Fibroblast of lung (primary cell): Measurements from ENCODE around the gene DNASE1.

Experiments used
- EZH2 ChIP-seq: IDR thresholded peaks from 2 replicates; pipeline ENCODE4 v1.5.1; 2012; ENCODE audit warnings: low read length, control low read depth, mild to moderate bottlenecking; ENCODE audit errors: missing control alignments
- TF ChIP-seq, protein P1 (sequence below), 2 donors: IDR thresholded peaks in 1 of 2; conservative IDR thresholded peaks in 1 of 2; 1 replicate in 1 of 2; 2 replicates in 1 of 2; pipeline ENCODE4 v1.5.1; 2011 to 2012; ENCODE audit warnings: low read length in 2 of 2, control low read depth in 1 of 2, inconsistent platforms in 1 of 2, low read depth in 1 of 2, mild to moderate bottlenecking in 1 of 2

GRCh38 chr16:3656491-3657468 is 2.3 kb downstream of the DNASE1 start:
- TF ChIP-seq, protein P1, sequence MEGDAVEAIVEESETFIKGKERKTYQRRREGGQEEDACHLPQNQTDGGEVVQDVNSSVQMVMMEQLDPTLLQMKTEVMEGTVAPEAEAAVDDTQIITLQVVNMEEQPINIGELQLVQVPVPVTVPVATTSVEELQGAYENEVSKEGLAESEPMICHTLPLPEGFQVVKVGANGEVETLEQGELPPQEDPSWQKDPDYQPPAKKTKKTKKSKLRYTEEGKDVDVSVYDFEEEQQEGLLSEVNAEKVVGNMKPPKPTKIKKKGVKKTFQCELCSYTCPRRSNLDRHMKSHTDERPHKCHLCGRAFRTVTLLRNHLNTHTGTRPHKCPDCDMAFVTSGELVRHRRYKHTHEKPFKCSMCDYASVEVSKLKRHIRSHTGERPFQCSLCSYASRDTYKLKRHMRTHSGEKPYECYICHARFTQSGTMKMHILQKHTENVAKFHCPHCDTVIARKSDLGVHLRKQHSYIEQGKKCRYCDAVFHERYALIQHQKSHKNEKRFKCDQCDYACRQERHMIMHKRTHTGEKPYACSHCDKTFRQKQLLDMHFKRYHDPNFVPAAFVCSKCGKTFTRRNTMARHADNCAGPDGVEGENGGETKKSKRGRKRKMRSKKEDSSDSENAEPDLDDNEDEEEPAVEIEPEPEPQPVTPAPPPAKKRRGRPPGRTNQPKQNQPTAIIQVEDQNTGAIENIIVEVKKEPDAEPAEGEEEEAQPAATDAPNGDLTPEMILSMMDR (conservative IDR thresholded peaks at IDR 0.05 in 1 of 2, IDR thresholded peaks at IDR 0.05 in 1 of 2; ENCODE audit: low read depth in 1 of 2, low read length in 2 of 2): no peak
- TF ChIP-seq EZH2: no peak
